Stimulated activated CD8-positive, alpha-beta memory T cell treated with anti-CD3 and anti-CD28 coated beads, Interleukin-7, amount 100 ng/mL, for 1 hour (primary cell): ENCODE results near the gene PRCD.
"Not testable (repeated sequence)": the region's sequence is repeated elsewhere in the genome, so short reads cannot be mapped to it uniquely, and the experiment has no call there.

Source experiments
- DNase-seq, 2 donors: peaks; one replicate each; pipeline ENCODE4 v3.0.0-alpha.2; 2020; ENCODE audit warnings: low read depth in 2 of 2

PRCD gene

GRCh38 chr17:76504117-76504516 is 35.7 kb upstream of the PRCD start:
- DNase-seq, result no peak

DNA sequence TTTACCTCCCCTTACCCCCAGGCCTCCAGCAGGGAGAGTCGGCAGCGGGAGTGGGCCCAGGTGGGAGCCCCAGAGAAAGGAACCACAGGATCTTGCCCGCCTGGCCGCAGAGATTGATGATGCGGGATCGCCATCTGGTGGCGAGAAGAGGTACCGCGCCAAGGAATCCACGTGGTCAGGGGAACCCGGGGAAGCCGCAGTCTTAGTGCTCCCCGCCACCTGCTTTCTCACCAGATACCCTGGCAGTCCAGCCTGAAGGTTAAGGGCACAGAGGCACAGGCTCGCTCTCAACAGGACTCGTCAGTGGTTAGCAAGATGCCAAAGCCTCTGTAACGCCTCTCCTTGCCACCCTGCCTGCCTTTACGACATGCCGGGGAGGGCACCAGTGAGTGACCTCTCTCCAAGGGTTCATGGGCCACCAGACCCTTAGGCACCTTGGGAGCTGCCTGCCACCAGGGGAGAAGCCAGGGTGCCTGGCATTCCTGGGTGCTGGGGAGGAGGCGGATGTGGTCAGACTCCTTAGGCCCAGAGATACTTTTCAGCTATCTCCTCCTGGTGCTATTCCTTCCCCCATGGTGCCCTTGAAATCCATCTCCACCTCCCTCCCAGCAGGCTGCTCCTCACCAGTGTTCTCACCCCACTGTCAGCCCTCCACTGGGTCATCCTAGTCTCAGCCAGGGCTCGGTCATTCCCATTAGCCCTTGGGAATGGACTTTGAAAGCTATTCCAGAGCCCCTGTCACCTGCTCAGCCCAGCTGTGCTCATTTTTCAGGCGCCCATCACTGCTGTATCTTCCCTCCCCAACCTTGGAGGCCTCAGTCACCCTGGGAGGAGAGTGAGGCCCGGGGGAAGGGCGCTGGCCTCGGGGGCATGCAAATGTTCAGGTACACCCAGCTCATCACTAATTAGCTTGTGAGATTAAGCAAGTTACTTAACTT is 33.2 kb upstream of the PRCD start:
- DNase-seq, result peak; percentile 83 to 84

DNA sequence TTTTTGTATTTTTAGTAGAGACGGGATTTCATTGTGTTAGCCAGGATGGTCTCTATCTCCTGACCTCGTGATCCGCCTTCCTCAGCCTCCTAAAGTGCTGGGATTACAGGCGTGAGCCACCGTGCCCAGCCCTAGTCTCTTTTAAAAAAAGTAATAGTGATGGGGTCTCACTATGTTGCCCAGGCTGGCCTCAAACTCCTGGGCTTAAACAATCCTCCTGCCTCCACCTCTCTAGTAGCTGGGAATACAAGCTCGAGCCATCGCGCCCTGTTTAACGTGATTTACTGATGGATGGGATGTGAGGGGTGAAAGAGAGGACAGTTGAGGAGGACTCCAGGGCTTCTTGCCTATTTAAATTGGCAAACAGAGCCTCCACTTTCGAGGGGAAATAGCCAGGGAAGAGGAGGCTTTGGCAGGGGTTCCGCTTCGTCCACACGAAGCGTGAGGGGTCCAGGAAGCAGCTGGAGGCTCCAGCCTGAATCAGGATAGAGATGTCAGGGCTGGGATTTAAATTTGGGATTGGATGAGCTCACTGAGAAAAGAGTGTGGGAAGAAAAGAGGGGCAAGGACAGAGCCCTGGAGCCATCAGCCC is 31.3 kb upstream of the PRCD start:
- not testable (repeated sequence) for DNase-seq

GRCh38 chr17:76510831-76511244 is 29.0 kb upstream of the PRCD start:
- DNase-seq, result no peak

- DNase-seq, result no peak
Observed at GRCh38 chr17:76511668-76512365, 28.0 kb upstream of the PRCD start.

DNA sequence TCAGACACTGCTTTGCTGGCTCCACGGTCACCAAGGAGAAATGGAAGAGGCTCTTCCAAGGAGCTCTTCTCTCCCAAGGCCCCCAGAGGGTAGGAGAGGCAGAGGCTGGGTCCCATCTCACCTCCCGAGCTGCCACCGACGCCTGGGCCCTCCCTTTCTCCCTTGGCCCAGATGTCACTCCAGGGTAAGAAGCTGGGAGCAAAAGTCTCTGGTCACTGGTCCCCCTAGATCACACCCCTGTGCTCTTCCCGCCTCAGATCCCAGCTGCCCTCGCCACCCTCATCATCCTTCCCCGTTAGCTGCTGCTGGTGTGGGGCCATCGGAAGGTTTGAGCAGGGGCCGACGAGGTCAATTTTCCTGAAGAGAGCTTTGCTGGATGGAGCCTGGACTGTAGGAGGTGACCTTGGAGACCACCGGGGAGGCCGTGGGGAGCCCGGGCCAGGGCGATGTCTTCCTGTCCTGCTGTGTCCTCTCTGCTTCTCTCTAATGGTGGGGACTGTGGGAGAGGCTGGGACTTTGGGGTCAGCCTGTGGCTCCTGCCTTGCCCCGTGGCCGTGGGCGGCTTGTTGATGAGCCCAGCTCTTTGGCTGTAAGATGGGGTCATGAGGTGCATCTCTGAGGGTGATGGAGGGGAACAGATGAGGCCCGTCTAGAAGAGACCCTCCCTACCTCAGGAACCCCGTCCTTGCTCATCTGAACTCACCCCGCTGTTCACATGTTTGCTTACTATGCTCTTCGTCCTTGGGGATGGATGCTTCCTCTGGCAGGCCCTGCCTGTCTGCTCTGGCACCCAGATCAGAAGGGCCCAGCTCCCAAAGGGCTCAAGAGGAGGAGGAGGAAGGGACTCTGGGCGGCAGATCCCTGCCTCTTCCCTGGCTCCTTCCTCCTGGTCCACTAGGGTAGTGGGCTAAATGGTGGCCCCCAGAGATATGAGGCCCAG is 27.2 kb upstream of the PRCD start:
- no peak for DNase-seq

GRCh38 chr17:76513306-76513692 is 26.5 kb upstream of the PRCD start:
- no peak for DNase-seq

- DNase-seq, result not testable (repeated sequence)
Observed at GRCh38 chr17:76514355-76514754, 25.5 kb upstream of the PRCD start.

DNA sequence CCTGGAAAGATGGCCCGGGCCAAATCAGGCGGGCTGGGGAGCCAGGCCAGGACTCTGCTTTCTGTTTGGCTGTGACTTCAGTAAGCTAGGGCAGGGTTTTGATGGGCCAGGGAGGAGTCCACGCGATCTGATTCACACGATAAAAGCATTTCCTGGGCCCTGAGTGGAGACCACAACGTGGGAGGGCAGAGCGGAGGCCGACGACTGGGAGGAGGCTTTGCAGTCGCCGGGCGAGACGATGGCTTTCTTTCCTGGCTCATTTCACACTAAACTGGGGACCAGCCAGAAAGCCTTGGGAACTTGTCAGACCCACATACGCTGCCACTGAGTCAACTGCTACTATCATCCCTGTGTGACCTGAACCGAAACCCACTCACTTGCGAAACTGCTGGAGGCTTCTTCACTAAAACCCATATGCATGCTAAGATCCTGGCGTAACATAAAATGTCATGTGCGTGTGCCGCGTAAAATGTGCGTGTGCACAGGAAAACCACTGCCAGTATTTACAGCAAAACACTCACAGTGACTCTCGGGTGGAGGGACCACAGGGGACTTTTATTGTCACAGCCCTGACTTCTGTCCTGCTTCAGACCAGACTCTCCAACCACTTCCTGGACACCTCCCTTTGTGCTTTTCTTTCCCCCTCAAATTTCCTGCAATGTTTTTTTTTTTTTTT is 24.4 kb upstream of the PRCD start:
- peak; percentile 58 to 67 for DNase-seq

DNA sequence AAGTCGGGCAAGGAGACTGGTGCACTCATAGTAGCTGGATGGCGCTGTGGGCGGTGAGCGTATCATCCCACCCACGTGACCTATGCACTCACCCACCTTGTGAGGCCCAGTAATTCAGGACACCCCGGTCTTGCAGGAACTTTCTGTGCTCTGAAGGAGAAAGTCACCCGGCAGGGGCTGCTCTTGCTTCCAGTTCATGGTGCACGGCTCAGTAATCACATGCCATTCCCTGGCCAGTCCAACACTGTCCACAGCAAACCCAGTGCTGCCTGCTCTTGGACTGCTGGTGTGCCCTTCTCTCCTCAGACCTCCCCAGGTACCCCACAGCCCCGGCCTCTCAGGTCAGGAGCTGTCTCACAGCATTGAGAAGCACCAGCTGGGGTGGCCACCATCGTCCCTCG is 22.2 kb upstream of the PRCD start:
- DNase-seq, result no peak

DNA sequence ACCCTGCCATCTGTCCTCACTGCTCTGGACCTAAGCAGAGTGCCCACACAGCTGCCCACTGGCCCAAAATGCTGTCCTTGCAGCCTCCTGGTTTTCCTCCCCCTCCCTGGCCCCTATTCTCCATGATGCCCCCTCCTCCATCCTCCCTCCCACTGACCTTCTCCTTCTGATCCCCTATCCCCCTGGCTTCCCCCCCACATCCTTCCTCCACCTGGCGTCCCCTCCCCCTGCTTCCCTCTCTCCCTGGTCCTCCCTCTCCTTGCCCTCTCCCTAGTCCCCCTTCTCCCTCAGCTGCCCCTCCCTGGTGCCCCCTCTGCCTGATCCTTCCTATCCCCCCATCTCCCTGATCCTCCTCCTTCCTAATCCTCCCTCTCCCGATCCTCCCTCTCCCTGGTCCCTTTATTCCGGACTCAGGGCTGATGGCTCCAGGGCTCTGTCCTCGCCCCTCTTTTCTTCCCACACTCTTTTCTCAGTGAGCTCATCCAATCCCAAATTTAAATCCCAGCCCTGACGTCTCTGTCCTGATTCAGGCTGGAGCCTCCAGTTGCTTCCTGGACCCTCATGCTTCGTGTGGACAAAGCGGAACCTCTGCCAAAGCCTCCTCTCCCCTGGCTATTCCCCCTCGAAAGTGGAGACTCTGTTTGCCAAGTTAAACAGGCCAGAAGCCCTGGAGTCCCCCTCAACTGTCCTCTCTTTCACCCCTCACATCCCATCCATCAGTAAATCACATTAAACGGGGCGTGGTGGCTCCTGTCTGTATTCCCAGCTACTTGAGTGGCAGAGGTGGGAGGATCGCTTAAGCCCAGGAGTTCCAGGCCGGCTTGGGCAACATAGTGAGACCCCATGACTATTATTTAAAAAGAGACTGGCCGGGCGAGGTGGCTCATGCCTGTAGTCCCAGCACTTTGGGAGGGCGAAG is 20.5 kb upstream of the PRCD start:
- no peak for DNase-seq

DNA sequence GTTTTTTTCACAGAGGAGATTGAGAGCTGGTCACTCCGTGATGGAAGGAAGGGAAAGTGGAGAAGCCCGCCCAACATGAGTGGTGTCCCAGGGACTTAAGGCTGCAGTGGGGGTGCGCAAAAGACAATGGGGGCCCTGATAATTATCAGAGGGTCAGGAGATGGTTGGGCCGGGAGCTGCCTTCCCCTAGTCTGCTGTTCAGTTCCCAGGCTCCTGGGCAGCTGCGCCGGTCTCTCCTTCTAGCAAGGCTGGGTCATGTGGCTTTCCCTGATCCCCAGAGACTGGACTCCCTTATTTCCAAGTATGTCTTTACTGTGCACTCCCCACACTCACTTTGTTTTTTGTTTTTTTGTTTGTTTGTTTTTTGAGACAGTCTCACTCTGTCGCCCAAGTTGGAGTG is 18.6 kb upstream of the PRCD start:
- no peak for DNase-seq

- DNase-seq, result not testable (repeated sequence)
Observed at GRCh38 chr17:76521683-76522082, 18.2 kb upstream of the PRCD start.

DNA sequence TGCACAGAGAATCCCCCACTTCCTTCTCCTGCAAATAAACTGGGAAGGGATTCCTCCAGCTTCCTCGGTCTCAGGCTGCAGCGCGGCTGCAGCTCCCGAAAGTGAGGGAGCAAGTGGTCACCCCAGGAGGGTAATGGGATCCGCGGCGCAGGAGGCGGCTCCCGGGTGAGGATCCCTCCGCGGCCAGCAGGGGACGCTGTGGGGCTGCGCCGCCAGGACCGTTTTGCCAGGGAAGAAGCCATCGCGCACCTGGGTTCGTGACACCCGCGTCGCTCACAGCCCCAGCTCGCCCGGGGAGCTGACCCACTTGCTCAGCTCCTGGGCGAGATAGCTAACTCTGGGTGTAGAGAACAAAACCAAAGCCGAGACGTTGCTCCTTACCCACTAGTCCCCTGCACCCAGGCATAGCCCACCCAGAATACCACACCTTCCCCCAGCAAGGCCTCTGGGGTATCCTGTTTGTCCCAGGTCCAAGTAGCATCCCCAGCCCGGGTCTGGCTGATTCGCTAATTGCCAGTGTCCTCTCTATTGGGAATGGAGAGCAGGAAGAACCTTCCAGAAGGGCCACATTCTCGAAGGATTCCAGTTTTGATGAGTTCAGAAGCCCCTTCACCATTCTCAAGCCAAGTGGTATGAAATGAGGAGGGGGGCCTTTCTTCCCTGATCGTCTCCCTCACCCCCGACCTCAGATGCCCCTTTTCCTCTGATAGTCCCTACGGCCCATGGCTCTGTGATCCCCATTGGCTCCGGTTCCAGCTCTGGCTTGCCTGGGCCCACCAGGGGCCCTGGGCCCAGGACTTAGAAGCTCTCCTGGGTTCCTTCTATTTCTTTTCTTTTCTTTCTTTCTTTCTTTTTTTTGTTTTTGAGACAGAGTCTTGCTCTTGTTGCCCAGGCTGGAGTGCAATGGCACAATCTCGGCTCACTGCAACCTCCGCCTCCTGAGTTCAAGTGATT is 16.5 kb upstream of the PRCD start:
- peak; percentile 63 to 73 for DNase-seq

DNA sequence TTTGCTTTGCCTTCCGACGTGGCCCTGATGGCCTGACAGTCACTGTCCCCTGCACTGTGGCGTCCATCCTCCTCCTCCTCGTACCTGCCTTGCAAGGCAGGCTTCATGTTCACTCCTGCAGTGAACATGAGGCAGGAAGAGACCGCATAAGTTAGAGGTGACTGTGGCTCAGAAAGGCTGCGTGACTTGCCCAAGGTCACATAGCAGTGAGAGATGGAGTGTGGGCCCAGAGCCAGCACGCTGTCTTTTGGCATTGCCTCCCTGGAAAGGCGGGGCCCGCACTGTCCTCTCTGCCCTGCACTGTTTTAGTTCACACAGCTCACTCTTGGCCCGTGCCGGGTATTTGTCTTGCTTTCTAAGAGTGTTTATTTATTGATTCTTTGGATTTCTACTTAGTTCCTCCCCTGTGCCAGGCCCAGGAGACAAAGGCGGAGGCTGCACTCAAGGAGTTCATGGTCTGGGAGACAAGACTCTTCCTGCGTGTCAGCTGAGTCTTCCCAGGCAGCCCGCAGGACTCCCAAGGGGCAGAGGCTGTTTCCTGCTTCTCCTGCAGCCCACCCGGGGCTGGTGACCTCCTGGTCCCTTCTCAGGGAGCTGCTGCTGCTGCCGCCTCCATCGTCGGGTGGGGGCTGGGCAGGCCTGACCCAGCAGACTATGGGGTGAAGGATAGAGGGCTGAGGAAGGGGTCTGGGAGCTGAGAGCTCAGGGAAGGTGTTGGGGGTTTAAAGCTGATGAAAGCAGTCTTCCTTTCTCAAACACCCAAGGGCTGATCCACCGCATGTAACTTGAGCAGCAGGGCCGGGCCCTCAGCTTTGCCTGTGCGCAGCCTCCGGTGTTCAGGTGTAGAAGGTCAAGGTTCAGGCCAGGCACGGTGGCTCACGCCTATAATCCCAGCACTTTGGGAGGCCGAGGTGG is 15.0 kb upstream of the PRCD start:
- no peak for DNase-seq

- not testable (repeated sequence) for DNase-seq
Observed at GRCh38 chr17:76525513-76525833, 14.4 kb upstream of the PRCD start.

DNA sequence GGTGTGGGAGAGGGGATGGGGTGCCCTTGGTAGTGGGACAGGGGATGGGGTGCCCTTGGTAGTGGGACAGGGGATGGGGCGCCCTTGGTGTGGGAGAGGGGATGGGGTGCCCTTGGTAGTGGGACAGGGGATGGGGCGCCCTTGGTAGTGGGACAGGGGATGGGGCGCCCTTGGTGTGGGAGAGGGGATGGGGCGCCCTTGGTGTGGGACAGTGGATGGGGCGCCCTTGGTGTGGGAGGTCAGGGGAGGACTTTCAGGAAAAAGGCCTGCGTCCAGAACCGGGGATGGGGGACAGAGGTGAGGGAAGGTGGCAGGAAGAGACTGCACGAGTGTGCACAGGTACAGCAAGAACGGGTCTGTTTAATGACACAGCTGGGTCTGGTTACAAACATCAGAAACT is 12.8 kb upstream of the PRCD start:
- DNase-seq, result not testable (repeated sequence)
